ENCODE data around the gene ZNF862. TPM values are rescaled to one million over a fixed set of nuclear protein-coding genes. Genes with fewer than 3 reads are reported as not detected.

The ZNF862 gene
- total and polyA plus RNA-seq, 9 donors, result 7.9 to 15.4 (median 8.7) TPM

DNA sequence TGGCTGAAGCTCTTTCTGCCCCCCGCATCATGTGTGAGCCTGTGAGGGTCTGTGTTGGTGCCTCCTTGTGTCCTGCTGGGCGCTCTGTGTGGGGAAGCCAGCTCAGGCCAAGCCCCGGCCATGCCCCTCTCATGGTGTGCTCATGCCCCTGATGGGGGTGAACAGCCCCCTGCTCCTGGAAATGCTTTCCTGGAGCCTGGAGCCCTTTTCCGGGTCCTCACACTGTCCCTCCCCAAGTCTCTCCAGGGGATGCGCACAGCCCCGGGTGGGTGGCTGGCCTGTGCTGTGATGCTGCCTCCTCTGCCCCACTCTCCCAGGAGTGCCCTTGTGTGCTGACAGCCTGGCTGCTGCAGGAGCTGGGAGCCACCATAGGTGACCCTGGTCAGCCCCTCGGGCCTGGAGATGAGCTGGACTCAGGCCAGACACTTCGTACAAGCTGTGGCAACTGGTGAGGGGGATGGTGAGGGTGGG lies 20.8 kb upstream of the ZNF862 start:
- no peak for DNase-seq
- 62% methylated on average over 5 of the region's 8 CpGs for WGBS (ENCODE audit: insufficient coverage)

DNA sequence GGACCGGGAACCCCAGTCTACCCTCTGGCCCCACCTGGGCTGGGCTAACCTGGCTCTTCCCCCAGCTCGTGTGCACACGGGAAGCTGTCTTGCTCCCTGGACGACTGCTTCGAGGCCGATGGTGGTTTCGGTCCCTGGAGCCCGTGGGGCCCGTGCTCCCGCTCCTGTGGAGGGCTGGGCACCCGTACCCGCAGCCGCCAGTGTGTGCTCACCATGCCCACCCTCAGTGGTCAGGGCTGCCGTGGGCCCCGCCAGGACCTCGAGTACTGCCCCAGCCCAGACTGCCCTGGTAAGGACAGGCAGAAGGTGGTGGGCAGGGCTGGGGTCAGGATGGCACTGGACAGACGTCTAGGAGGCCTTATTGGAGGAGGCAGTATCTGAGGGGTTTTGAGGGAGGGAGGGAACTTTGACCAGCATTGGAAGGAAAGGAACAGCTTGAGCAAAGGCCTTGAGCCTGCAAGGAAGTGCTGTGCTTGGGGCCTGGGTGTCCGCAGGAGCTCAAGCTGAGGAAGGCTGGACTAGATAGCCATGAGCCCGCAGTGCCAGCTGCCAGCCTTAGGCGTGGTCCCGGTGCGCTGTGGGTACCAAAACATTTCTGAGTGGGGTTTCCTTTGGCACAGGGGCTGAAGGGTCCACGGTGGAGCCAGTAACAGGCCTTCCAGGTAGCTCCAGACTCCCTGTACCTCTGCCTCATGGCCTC lies 20.2 kb upstream of the ZNF862 start:
- no peak for DNase-seq
- Histone ChIP-seq H3K9me3 (replicated peaks; ENCODE audit: control insufficient read depth, low read depth, low read length) (no peaks in the 10 kb centered on the region), H3K27ac (ENCODE audit: low read length) (no peak overlapping the region), H3K4me3 (ENCODE audit: low read length) (no peak overlapping the region), H3K36me3 (ENCODE audit: control insufficient read depth, insufficient read depth, low read length) (no peaks in the 10 kb centered on the region), H3K4me1 (ENCODE audit: control insufficient read depth, insufficient read depth, low read length) (peaks cover 32% of the 10 kb centered on the region), H3K27me3 (ENCODE audit: control insufficient read depth, insufficient read depth, low read length) (no peaks in the 10 kb centered on the region)
- 81% methylated on average over 22 of the region's 23 CpGs for WGBS (ENCODE audit: insufficient coverage)

More for the DNA sequence above, 20.8 kb upstream of the ZNF862 start:
- Histone ChIP-seq H3K4me3 (ENCODE audit: low read length) (no peak overlapping the region), H3K27ac (ENCODE audit: low read length) (no peak overlapping the region), H3K27me3 (ENCODE audit: control insufficient read depth, insufficient read depth, low read length) (no peaks in the 10 kb centered on the region), H3K36me3 (ENCODE audit: control insufficient read depth, insufficient read depth, low read length) (no peaks in the 10 kb centered on the region), H3K9me3 (replicated peaks; ENCODE audit: control insufficient read depth, low read depth, low read length) (no peaks in the 10 kb centered on the region), H3K4me1 (ENCODE audit: control insufficient read depth, insufficient read depth, low read length) (peaks cover 26% of the 10 kb centered on the region)

DNA sequence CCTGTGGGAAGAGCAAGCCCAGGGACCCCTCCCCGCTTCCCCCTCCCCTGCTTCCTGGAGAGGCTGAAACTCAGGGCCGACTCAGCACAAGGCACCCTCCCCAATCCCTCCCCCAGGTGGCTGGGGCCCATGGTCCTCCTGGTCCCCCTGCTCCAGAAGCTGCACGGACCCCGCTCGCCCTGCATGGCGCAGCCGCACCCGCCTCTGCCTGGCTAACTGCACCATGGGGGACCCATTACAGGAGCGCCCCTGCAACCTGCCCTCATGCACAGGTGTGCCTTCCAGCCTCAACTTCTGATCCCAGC lies 19.7 kb upstream of the ZNF862 start:
- 76% methylated on average over 9 of the region's 9 CpGs for WGBS (ENCODE audit: insufficient coverage)
- H3K27me3 ChIP-seq (ENCODE audit: control insufficient read depth, insufficient read depth, low read length), result no peaks in the 10 kb centered on the region
- H3K4me1 ChIP-seq (ENCODE audit: control insufficient read depth, insufficient read depth, low read length), result peaks cover 37% of the 10 kb centered on the region
- no peaks in the 10 kb centered on the region for H3K9me3 ChIP-seq (replicated peaks; ENCODE audit: control insufficient read depth, low read depth, low read length)
- no peaks in the 10 kb centered on the region for H3K36me3 ChIP-seq (ENCODE audit: control insufficient read depth, insufficient read depth, low read length)
- no peak for DNase-seq
- no peak overlapping the region for H3K27ac ChIP-seq (ENCODE audit: low read length)
- H3K4me3 ChIP-seq (ENCODE audit: low read length), result no peak overlapping the region

DNA sequence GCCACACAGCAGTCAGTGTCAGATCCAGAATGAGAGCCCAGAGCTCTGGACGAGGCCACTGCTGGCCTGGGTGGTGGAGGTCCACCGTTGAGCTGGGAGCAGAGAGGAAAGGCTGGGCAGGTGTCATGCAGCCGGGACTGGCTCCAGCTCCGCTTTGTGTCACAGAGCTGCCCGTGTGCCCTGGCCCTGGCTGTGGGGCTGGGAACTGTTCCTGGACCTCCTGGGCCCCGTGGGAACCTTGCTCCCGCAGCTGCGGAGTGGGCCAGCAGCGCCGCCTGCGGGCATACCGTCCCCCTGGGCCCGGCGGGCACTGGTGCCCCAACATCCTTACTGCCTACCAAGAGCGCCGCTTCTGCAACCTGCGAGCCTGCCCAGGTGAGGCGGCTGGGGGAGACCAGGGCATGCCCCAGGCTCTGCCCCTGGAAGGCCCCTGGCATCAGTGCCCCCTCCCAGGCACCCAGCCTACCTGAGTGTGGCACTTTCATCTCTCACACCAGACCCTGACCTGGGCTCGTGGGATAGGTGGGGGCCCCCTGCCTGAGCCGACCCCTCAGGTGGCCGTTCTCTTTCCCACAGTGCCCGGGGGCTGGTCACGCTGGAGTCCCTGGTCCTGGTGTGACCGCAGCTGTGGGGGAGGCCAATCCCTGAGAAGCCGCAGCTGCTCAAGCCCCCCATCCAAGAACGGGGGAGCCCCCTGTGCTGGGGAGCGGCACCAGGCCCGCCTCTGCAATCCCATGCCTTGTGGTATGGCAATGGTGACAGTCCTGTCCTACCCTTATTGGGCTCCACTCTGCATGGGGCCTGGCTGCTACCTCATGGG lies 18.8 kb upstream of the ZNF862 start:
- no peaks in the 10 kb centered on the region for H3K9me3 ChIP-seq (replicated peaks; ENCODE audit: control insufficient read depth, low read depth, low read length)
- H3K27ac ChIP-seq (ENCODE audit: low read length), result no peak overlapping the region
- H3K27me3 ChIP-seq (ENCODE audit: control insufficient read depth, insufficient read depth, low read length), result no peaks in the 10 kb centered on the region
- 79% methylated on average over 22 of the region's 28 CpGs for WGBS (ENCODE audit: insufficient coverage)
- no peaks in the 10 kb centered on the region for H3K36me3 ChIP-seq (ENCODE audit: control insufficient read depth, insufficient read depth, low read length)
- H3K4me3 ChIP-seq (ENCODE audit: low read length), result no peak overlapping the region
- peaks cover 45% of the 10 kb centered on the region for H3K4me1 ChIP-seq (ENCODE audit: control insufficient read depth, insufficient read depth, low read length)
- DNase-seq, result no peak

DNA sequence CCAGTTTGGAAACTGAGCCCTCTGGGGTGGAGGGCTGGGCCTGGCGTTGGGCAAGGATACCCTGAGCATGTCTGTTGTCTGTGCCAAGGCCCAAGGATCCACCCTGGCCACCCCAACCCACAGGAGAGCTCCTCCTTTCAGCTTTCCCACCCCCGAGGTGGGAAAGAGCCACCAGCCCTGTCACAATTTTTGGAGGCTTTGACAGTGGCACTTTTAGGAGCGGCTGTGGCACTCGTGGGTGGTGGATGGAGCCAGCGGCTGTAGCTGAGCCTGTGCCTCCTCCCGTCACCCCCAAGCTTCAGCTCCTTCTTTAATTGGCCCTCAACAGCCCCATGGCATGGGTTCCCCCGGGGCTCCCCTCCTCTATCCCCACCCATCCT lies 18.2 kb upstream of the ZNF862 start:
- no peak overlapping the region for H3K4me3 ChIP-seq (ENCODE audit: low read length)
- no peak for DNase-seq
- no peaks in the 10 kb centered on the region for H3K27me3 ChIP-seq (ENCODE audit: control insufficient read depth, insufficient read depth, low read length)
- 76% methylated on average over 6 of the region's 7 CpGs for WGBS (ENCODE audit: insufficient coverage)
- no peaks in the 10 kb centered on the region for H3K36me3 ChIP-seq (ENCODE audit: control insufficient read depth, insufficient read depth, low read length)
- peaks cover 47% of the 10 kb centered on the region for H3K4me1 ChIP-seq (ENCODE audit: control insufficient read depth, insufficient read depth, low read length)
- H3K27ac ChIP-seq (ENCODE audit: low read length), result no peak overlapping the region
- no peaks in the 10 kb centered on the region for H3K9me3 ChIP-seq (replicated peaks; ENCODE audit: control insufficient read depth, low read depth, low read length)

DNA sequence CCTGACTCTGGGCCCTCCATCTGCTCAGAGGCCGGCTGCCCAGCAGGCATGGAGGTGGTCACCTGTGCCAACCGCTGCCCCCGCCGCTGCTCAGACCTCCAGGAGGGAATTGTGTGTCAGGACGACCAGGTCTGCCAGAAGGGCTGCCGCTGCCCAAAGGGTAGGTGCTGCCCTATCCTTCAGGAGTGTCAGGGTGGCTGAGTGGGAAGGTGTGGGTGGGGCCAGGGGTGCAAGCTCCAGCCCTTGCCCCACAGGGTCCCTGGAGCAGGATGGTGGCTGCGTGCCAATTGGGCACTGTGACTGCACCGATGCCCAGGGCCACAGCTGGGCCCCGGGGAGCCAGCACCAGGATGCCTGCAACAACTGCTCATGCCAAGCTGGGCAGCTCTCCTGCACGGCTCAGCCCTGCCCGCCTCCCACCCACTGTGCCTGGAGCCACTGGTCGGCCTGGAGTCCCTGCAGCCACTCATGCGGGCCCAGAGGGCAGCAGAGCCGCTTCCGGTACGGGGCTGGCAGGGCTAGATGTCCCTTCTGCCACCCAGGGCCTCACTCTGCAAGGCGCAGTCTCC lies 17.5 kb upstream of the ZNF862 start:
- H3K4me1 ChIP-seq (ENCODE audit: control insufficient read depth, insufficient read depth, low read length), result peaks cover 49% of the 10 kb centered on the region

DNA sequence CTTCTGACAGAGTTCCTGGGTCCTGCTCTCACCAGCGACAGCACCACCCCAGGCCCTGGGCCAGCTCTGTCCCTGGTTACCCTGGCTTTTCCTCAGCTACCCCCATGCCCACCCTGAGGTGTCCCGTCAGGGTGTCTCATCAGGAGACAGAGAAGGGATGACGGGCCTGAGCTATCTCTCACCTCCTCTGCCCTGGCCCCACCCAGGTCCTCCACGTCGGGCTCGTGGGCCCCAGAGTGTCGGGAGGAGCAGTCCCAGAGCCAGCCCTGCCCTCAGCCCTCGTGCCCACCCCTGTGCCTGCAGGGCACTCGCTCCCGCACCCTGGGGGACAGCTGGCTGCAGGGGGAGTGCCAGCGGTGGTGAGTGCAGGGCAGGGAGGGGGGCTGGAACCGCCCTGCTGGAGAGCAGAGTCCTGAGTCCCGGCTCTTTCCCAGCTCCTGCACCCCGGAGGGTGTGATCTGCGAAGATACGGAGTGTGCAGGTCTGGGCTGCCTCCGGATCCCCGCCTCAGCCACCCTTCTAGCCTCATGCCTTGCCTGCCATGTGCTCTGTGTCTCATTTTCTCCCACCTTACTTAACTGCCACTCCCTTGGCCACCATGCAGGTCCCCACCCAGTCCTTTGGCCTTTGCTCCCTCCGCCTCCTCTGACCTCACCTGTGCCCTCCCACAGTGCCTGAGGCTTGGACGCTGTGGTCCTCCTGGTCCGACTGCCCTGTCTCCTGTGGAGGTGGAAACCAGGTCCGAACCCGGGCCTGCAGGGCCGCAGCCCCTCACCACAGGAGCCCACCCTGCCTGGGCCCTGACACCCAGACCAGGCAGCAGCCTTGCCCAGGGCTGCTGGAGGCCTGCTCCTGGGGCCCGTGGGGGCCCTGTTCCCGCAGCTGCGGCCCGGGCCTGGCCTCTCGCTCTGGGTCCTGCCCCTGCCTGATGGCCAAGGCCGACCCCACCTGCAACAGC lies 16.7 kb upstream of the ZNF862 start:
- 77% methylated on average over 21 of the region's 30 CpGs for WGBS (ENCODE audit: insufficient coverage)
- no peak overlapping the region for H3K4me3 ChIP-seq (ENCODE audit: low read length)
- no peak overlapping the region for H3K27ac ChIP-seq (ENCODE audit: low read length)
- no peaks in the 10 kb centered on the region for H3K9me3 ChIP-seq (replicated peaks; ENCODE audit: control insufficient read depth, low read depth, low read length)
- H3K36me3 ChIP-seq (ENCODE audit: control insufficient read depth, insufficient read depth, low read length), result no peaks in the 10 kb centered on the region
- no peak for DNase-seq
- peaks cover 55% of the 10 kb centered on the region for H3K4me1 ChIP-seq (ENCODE audit: control insufficient read depth, insufficient read depth, low read length)
- no peaks in the 10 kb centered on the region for H3K27me3 ChIP-seq (ENCODE audit: control insufficient read depth, insufficient read depth, low read length)

More for the DNA sequence above, 17.5 kb upstream of the ZNF862 start:
- H3K36me3 ChIP-seq (ENCODE audit: control insufficient read depth, insufficient read depth, low read length), result no peaks in the 10 kb centered on the region
- H3K4me3 ChIP-seq (ENCODE audit: low read length), result no peak overlapping the region
- DNase-seq, result no peak
- H3K27me3 ChIP-seq (ENCODE audit: control insufficient read depth, insufficient read depth, low read length), result no peaks in the 10 kb centered on the region
- 86% methylated on average over 17 of the region's 17 CpGs for WGBS (ENCODE audit: insufficient coverage)
- no peak overlapping the region for H3K27ac ChIP-seq (ENCODE audit: low read length)
- H3K9me3 ChIP-seq (replicated peaks; ENCODE audit: control insufficient read depth, low read depth, low read length), result no peaks in the 10 kb centered on the region

DNA sequence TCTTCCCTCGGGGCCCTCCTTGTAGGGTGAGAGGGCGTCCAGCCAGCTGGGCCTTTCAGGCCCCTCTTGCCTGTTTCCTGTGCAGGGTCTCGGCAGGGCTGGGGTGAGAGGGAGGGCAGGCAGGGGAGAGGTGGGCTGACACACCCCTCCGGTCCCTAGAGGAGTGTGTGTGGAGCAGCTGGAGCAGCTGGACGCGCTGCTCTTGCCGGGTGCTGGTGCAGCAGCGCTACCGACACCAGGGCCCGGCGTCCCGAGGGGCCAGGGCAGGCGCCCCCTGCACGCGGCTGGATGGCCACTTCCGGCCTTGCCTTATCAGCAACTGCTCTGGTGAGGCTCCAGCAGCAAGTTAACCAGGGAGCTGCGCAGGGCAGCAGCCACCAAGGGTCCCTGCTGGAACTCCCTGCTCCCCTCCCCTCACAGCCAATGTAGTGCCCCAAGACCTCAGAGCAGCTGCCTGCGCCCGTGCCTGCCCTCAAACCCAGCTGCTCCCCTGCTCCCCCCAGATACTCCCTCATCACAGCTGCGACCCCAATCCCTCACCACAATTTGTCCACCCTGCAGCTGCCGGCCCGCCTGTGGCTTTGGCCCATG lies 15.7 kb upstream of the ZNF862 start:
- H3K27me3 ChIP-seq (ENCODE audit: control insufficient read depth, insufficient read depth, low read length), result no peaks in the 10 kb centered on the region
- H3K4me3 ChIP-seq (ENCODE audit: low read length), result no peak overlapping the region
- peaks cover 58% of the 10 kb centered on the region for H3K4me1 ChIP-seq (ENCODE audit: control insufficient read depth, insufficient read depth, low read length)
- H3K36me3 ChIP-seq (ENCODE audit: control insufficient read depth, insufficient read depth, low read length), result no peaks in the 10 kb centered on the region
- 36% methylated on average over 18 of the region's 22 CpGs for WGBS (ENCODE audit: insufficient coverage)
- H3K27ac ChIP-seq (ENCODE audit: low read length), result peak overlapping the region; percentile 3
- peak; percentile 56 for DNase-seq
- H3K9me3 ChIP-seq (replicated peaks; ENCODE audit: control insufficient read depth, low read depth, low read length), result no peaks in the 10 kb centered on the region

DNA sequence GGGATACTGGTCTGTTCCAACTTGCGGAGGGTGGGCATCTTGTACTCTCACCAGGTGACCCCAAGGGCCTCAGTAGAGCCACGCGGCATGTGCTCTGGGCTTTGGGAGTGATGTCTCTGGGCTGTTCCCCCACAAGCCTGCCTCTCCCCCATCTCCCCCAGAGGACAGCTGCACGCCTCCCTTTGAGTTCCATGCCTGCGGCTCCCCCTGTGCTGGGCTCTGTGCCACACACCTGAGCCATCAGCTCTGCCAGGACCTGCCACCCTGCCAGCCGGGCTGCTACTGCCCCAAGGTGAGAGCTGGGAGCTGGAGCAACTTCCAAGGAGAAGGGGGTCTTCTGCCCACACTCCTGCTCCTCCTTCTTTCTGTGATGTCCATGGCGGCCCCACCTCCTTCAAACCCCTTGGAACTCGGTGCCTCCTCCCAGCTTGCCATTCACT lies 15.0 kb upstream of the ZNF862 start:
- Histone ChIP-seq H3K9me3 (replicated peaks; ENCODE audit: control insufficient read depth, low read depth, low read length) (no peaks in the 10 kb centered on the region), H3K4me1 (ENCODE audit: control insufficient read depth, insufficient read depth, low read length) (peaks cover 57% of the 10 kb centered on the region), H3K27me3 (ENCODE audit: control insufficient read depth, insufficient read depth, low read length) (no peaks in the 10 kb centered on the region), H3K27ac (ENCODE audit: low read length) (no peak overlapping the region), H3K36me3 (ENCODE audit: control insufficient read depth, insufficient read depth, low read length) (no peaks in the 10 kb centered on the region), H3K4me3 (ENCODE audit: low read length) (no peak overlapping the region)
- WGBS (ENCODE audit: insufficient coverage), result 83% methylated on average over 4 of the region's 8 CpGs
- DNase-seq, result no peak
